Endothelial cell of umbilical vein (primary cell): ENCODE data around the gene ADAM22. TPM values are rescaled to one million over a fixed set of nuclear protein-coding genes. Genes with fewer than 3 reads are reported as not detected.

Source experiments
- BruUV-seq: library from RNA; stranded (reverse); fragments of 400-500 nt; replicated peaks from 2 replicates; lab custom pipeline; 2021; lab: Mats Ljungman, UMichigan
- CTCF ChIA-PET: fragments of 300-600, 350-600 bp; sonication (Branson Sonifier 250); formaldehyde crosslinking; loops from one replicate; lab custom pipeline; 2021; ENCODE audit warnings: antibody characterized with exemption, inconsistent platforms; lab: Charles Lee
- POLR2A ChIA-PET: fragments of 300-600, 350-600 bp; sonication (Branson Sonifier 250); formaldehyde crosslinking; loops from one replicate; lab custom pipeline; 2021; ENCODE audit warnings: antibody characterized with exemption, inconsistent platforms; lab: Charles Lee
- DNase-seq: peaks from one replicate; pipeline ENCODE4 v3.0.0-alpha.2; 2011; ENCODE audit warnings: low read depth, low spot score
- FAIRE-seq: peaks from 2 replicates; lab custom pipeline; 2011; peaks lifted over from hg19 to GRCh38; lab: Jason Lieb, UNC
- H2AFZ ChIP-seq: 2 replicates; pipeline ENCODE4 v1.6.0; 2012; ENCODE audit warnings: low read depth, low read length, control low read depth, inconsistent platforms
- H3K27ac ChIP-seq: 2 replicates; pipeline ENCODE4 v1.5.1; 2011; ENCODE audit warnings: low read depth, mild to moderate bottlenecking, control low read depth, low read length, moderate library complexity; ENCODE audit not compliant: insufficient read depth
- H3K27me3 ChIP-seq, 2 experiments: 2 replicates each; pipeline versions ENCODE4 v1.6.0 to v1.6.1; 2011; ENCODE audit warnings: low read length in 2 of 2, mixed read lengths in 1 of 2; ENCODE audit not compliant: control insufficient read depth in 2 of 2, insufficient read depth in 2 of 2
- H3K36me3 ChIP-seq, 2 experiments: 2 replicates in 1 of 2; 3 replicates in 1 of 2; pipeline ENCODE4 v1.5.1; 2011; ENCODE audit warnings: low read length in 2 of 2, mild to moderate bottlenecking in 1 of 2, moderate library complexity in 1 of 2; ENCODE audit not compliant: control insufficient read depth in 2 of 2, insufficient read depth in 2 of 2; ENCODE audit errors: extremely low read depth in 1 of 2
- H3K4me1 ChIP-seq: 3 replicates; pipeline ENCODE4 v1.5.1; 2011; ENCODE audit warnings: mild to moderate bottlenecking, low read length; ENCODE audit not compliant: control insufficient read depth, insufficient read depth; ENCODE audit errors: extremely low read depth
- H3K4me2 ChIP-seq: 2 replicates; pipeline ENCODE4 v1.6.1; 2011; ENCODE audit warnings: low read length, control low read depth, mixed read lengths; ENCODE audit not compliant: insufficient read depth
- H3K4me3 ChIP-seq, 3 experiments: fragments of 200-600 bp in 1 of 3; sonication (generic), shearing (Covaris generic) in 1 of 3; replicated peaks in 1 of 3; 2 replicates each; pipeline ENCODE4 v1.5.1; 2011 to 2016; ENCODE audit warnings: control low read depth in 3 of 3, low read length in 3 of 3, mild to moderate bottlenecking in 2 of 3, inconsistent platforms in 1 of 3, low read depth in 1 of 3, moderate library complexity in 1 of 3; ENCODE audit not compliant: insufficient read depth in 1 of 3
- H3K79me2 ChIP-seq: 2 replicates; pipeline ENCODE4 v1.6.0; 2012; ENCODE audit warnings: low read length, inconsistent platforms; ENCODE audit not compliant: control insufficient read depth, insufficient read depth
- H3K9ac ChIP-seq: replicated peaks from 2 replicates; pipeline ENCODE3; 2011; ENCODE audit warnings: low read length, control low read depth; ENCODE audit not compliant: insufficient read depth; ENCODE audit errors: extremely low read depth
- H3K9me1 ChIP-seq: replicated peaks from 3 replicates; pipeline ENCODE4 v1.6.0; 2011; ENCODE audit warnings: mild to moderate bottlenecking, low read length; ENCODE audit not compliant: control insufficient read depth, insufficient read depth; ENCODE audit errors: extremely low read depth
- H3K9me3 ChIP-seq: replicated peaks from 2 replicates; pipeline ENCODE4 v1.5.1; 2012; ENCODE audit warnings: low read length, inconsistent platforms; ENCODE audit not compliant: control insufficient read depth, insufficient read depth
- H4K20me1 ChIP-seq: replicated peaks from 2 replicates; pipeline ENCODE3; 2011; ENCODE audit warnings: mild to moderate bottlenecking, low read length; ENCODE audit not compliant: control insufficient read depth, insufficient read depth; ENCODE audit errors: extremely low read depth
- CTCF ChIP-seq, 2 donors: IDR thresholded peaks; 1 replicate in 1 of 2; 2 replicates in 1 of 2; pipeline ENCODE4 v1.5.1; 2011; ENCODE audit warnings: low read length in 2 of 2, mild to moderate bottlenecking in 2 of 2, moderate library complexity in 2 of 2, control low read depth in 1 of 2, inconsistent platforms in 1 of 2, low read depth in 1 of 2; ENCODE audit not compliant: insufficient read depth in 1 of 2; ENCODE audit errors: extremely low read depth in 1 of 2
- EZH2 ChIP-seq: IDR thresholded peaks from 2 replicates; pipeline ENCODE4 v1.6.1; 2012; ENCODE audit warnings: borderline replicate concordance, low read depth, mild to moderate bottlenecking, moderate library complexity, low read length, inconsistent platforms; ENCODE audit not compliant: severe bottlenecking
- FOS ChIP-seq: IDR thresholded peaks from 2 replicates; pipeline ENCODE4 v1.6.1; 2011; ENCODE audit warnings: mild to moderate bottlenecking, low read length, moderate library complexity, borderline replicate concordance; ENCODE audit not compliant: insufficient read depth
- GATA2 ChIP-seq: IDR thresholded peaks from 2 replicates; pipeline ENCODE4 v1.7.0; 2011; ENCODE audit warnings: low read depth, mild to moderate bottlenecking, moderate library complexity, mixed read lengths, low read length; ENCODE audit not compliant: insufficient read length, insufficient read depth
- JUN ChIP-seq: IDR thresholded peaks from 2 replicates; pipeline ENCODE4 v1.6.1; 2011; ENCODE audit warnings: borderline replicate concordance, low read depth; ENCODE audit not compliant: insufficient read length, insufficient read depth
- MAX ChIP-seq: IDR thresholded peaks from 2 replicates; pipeline ENCODE4 v1.6.1; 2011; ENCODE audit not compliant: insufficient read depth, insufficient read length
- MYC ChIP-seq: IDR thresholded peaks from one replicate; pipeline ENCODE4 v1.6.1; 2011; ENCODE audit warnings: mild to moderate bottlenecking, low read depth, low read length
- POLR2A ChIP-seq: IDR thresholded peaks from 2 replicates; pipeline ENCODE4 v1.6.1; 2012; ENCODE audit warnings: low read depth, mild to moderate bottlenecking, control low read depth, low read length
- POLR2AphosphoS5 ChIP-seq: IDR thresholded peaks from 2 replicates; pipeline ENCODE4 v1.6.1; 2012; ENCODE audit warnings: low read depth, mild to moderate bottlenecking, control low read depth, low read length, moderate library complexity; ENCODE audit not compliant: insufficient read depth
- dilution Hi-C: fragments of 300-500 bp; cut with MboI; formaldehyde crosslinking; loops from one replicate; pipeline ENCODE4 v1.15.0; 2019; ENCODE audit warnings: low sequenced_read_pairs; ENCODE audit not compliant: extremely low pct_ligation_motif_present
- intact Hi-C: fragments of 100-400 bp; cut with micrococcal nuclease; formaldehyde crosslinking; loops from one replicate; pipeline ENCODE4 v1.10.0; 2022
- polyA plus RNA-seq, 4 experiments: library from polyadenylated mRNA; depleted of rRNA in 3 of 4; stranded (reverse) in 3 of 4; unstranded in 1 of 4; fragments of >200 nt; gene quantifications; 2 replicates each; pipeline versions ENCODE4 v1.2.1 to v1.2.3, GENCODE V29; 2011 to 2012; ENCODE audit warnings: missing spikeins in 1 of 4
- total RNA-seq: library from RNA; stranded (reverse); gene quantifications from 2 replicates; pipeline ENCODE4 v1.2.3, GENCODE V29; 2021

Gene ADAM22
- total and polyA plus RNA-seq, 2 donors (not counting 3 experiments of a cell fraction or from before 2014, with no cell fraction given) = 0.33 to 0.53 TPM

GRCh38 chr7:87926581-87927461 is 7.2 kb upstream of the ADAM22 start:
- no peak overlapping the region for H3K4me3 ChIP-seq
- H3K27ac ChIP-seq = no peak overlapping the region
- no peaks in the 10 kb centered on the region for H3K9me1 ChIP-seq
- DNase-seq (no peak), FAIRE-seq (no peak)
- H3K27me3 ChIP-seq = peaks cover 0 to 1% of the 10 kb centered on the region in 2 experiments
- H3K9me3 ChIP-seq = no peaks in the 10 kb centered on the region
- intact Hi-C loops = no loop called here
- no peak overlapping the region for H2AFZ ChIP-seq
- H3K36me3 ChIP-seq = no peaks in the 10 kb centered on the region
- H3K79me2 ChIP-seq = no peaks in the 10 kb centered on the region
- no TSS peak for BruUV-seq
- no peaks in the 10 kb centered on the region for H4K20me1 ChIP-seq
- dilution Hi-C loops = no loop called here
- no peak overlapping the region for H3K4me2 ChIP-seq
- no peaks in the 10 kb centered on the region for H3K4me1 ChIP-seq
- TF ChIP-seq FOS (no peak), POLR2AphosphoS5 (no peak), MAX (no peak), POLR2A (no peak), JUN (no peak), GATA2 (no peak), MYC (no peak), EZH2 (no peak), CTCF (IDR thresholded peaks at IDR 0.05; ENCODE audit: extremely low read depth in 1 of 2, insufficient read depth in 1 of 2, low read depth in 1 of 2, low read length in 2 of 2) (no peak)
- ChIA-PET POLR2A (interaction anchor here (0.7 kb wide), 1 partner anchor 9 kb away, joined by 4 read pairs; no protein-coding TSS in a partner anchor), CTCF (interaction anchor here (0.6 to 0.7 kb wide), 3 partner anchors 25 to 63 kb away, joined by 3 read pairs; no protein-coding TSS in a partner anchor)
- H3K9ac ChIP-seq = no peak overlapping the region
